Spinal cord (tissue), 10 donors: ENCODE results near the gene RASA2. TPM values are rescaled to one million over a fixed set of nuclear protein-coding genes. Genes with fewer than 3 reads are reported as not detected.

Experiments
- DNase-seq, 6 donors: peaks; one replicate each; pipeline versions ENCODE4 v3.0.0 to v3.0.0-alpha.2; 2013 to 2015; ENCODE audit warnings: low spot score in 6 of 6, low read depth in 4 of 6
- H3K27ac ChIP-seq: one replicate; pipeline ENCODE4 v1.5.1; 2013; ENCODE audit warnings: low read depth, low read length, control low read depth
- H3K27me3 ChIP-seq: one replicate; pipeline ENCODE4 v1.6.1; 2013; ENCODE audit warnings: low read length; ENCODE audit not compliant: control insufficient read depth, insufficient read depth
- H3K36me3 ChIP-seq: one replicate; pipeline ENCODE4 v1.6.1; 2013; ENCODE audit warnings: low read length; ENCODE audit not compliant: control insufficient read depth, insufficient read depth
- H3K4me1 ChIP-seq: one replicate; pipeline ENCODE4 v1.6.1; 2013; ENCODE audit warnings: low read length; ENCODE audit not compliant: control insufficient read depth, insufficient read depth
- H3K4me3 ChIP-seq: one replicate; pipeline ENCODE4 v1.5.1; 2013; ENCODE audit warnings: low read depth, low read length, control low read depth
- H3K9me3 ChIP-seq: one replicate; pipeline ENCODE4 v1.6.1; 2013; ENCODE audit warnings: low read length; ENCODE audit not compliant: control insufficient read depth, insufficient read depth
- WGBS: methylation state at CpG from one replicate; pipeline ENCODE4 v1.1.5; 2013; ENCODE audit warnings: missing lambda C conversion rate; ENCODE audit not compliant: insufficient coverage; 5-methylcytosine and 5-hydroxymethylcytosine counted together
- polyA plus RNA-seq, 2 donors: library from polyadenylated mRNA; unstranded; fragments of 120-200 nt; gene quantifications; one replicate each; pipeline ENCODE4 v1.2.1, GENCODE V29; 2013; ENCODE audit not compliant: insufficient read length in 2 of 2
- total RNA-seq, 2 donors: library from RNA; depleted of rRNA in 1 of 2; stranded (reverse); fragments of 120-200 nt in 1 of 2; fragments of >200 nt in 1 of 2; gene quantifications; one replicate each; pipeline versions ENCODE4 v1.2.3 to v1.2.4, GENCODE V29; 2013 to 2014
- donor health status: healthy.

RASA2 gene
- total and polyA plus RNA-seq, 4 donors: 17.4 to 27.9 (median 19.0) TPM

GRCh38 chr3:141505166-141505565 is 18.3 kb downstream of the RASA2 start:
- Histone ChIP-seq H3K27me3 (no peaks in the 10 kb centered on the region), H3K36me3 (no peaks in the 10 kb centered on the region), H3K4me3 (no peak overlapping the region), H3K4me1 (no peaks in the 10 kb centered on the region), H3K27ac (no peak overlapping the region), H3K9me3 (no peaks in the 10 kb centered on the region)
- DNase-seq: no peak
- WGBS: no CpG with 5 or more reads among the region's 3 CpGs

- no CpG with 5 or more reads among the region's 3 CpGs for WGBS
- no peaks in the 10 kb centered on the region for H3K4me1 ChIP-seq
- no peak overlapping the region for H3K27ac ChIP-seq
Measured at GRCh38 chr3:141506071-141506470, 19.2 kb downstream of the RASA2 start.

GRCh38 chr3:141507392-141508066 is 20.7 kb downstream of the RASA2 start:
- Histone ChIP-seq H3K4me3 (no peak overlapping the region), H3K9me3 (no peaks in the 10 kb centered on the region), H3K36me3 (no peaks in the 10 kb centered on the region), H3K4me1 (no peaks in the 10 kb centered on the region), H3K27ac (no peak overlapping the region), H3K27me3 (no peaks in the 10 kb centered on the region)
- DNase-seq: no peak
- WGBS: no CpG with 5 or more reads among the region's 3 CpGs

More at GRCh38 chr3:141506071-141506470, 19.2 kb downstream of the RASA2 start:
- Histone ChIP-seq H3K4me3 (no peak overlapping the region), H3K9me3 (no peaks in the 10 kb centered on the region), H3K36me3 (no peaks in the 10 kb centered on the region), H3K27me3 (no peaks in the 10 kb centered on the region)
- no peak for DNase-seq

- H3K4me3 ChIP-seq: no peak overlapping the region
- no peak overlapping the region for H3K27ac ChIP-seq
- H3K4me1 ChIP-seq: no peaks in the 10 kb centered on the region
- no peaks in the 10 kb centered on the region for H3K9me3 ChIP-seq
- WGBS: no CpG with 5 or more reads among the region's 3 CpGs
- no peaks in the 10 kb centered on the region for H3K27me3 ChIP-seq
- no peaks in the 10 kb centered on the region for H3K36me3 ChIP-seq
- DNase-seq: no peak
Measured at GRCh38 chr3:141508067-141508436, 21.2 kb downstream of the RASA2 start.

- H3K4me3 ChIP-seq: no peak overlapping the region
Measured at GRCh38 chr3:141511361-141511760, 24.5 kb downstream of the RASA2 start.

GRCh38 chr3:141514382-141514781 is 27.6 kb downstream of the RASA2 start:
- no peaks in the 10 kb centered on the region for H3K9me3 ChIP-seq
- H3K4me3 ChIP-seq: no peak overlapping the region
- no peak for DNase-seq
- no peaks in the 10 kb centered on the region for H3K27me3 ChIP-seq
- no peaks in the 10 kb centered on the region for H3K4me1 ChIP-seq
- H3K27ac ChIP-seq: no peak overlapping the region
- peaks cover 11% of the 10 kb centered on the region for H3K36me3 ChIP-seq

More at GRCh38 chr3:141511361-141511760, 24.5 kb downstream of the RASA2 start:
- DNase-seq: no peak
- no peaks in the 10 kb centered on the region for H3K36me3 ChIP-seq
- no peak overlapping the region for H3K27ac ChIP-seq
- no peaks in the 10 kb centered on the region for H3K4me1 ChIP-seq
- H3K9me3 ChIP-seq: no peaks in the 10 kb centered on the region
- WGBS: 88% methylated on average over 4 of the region's 4 CpGs
- no peaks in the 10 kb centered on the region for H3K27me3 ChIP-seq

- Histone ChIP-seq H3K27me3 (no peaks in the 10 kb centered on the region), H3K36me3 (peaks cover 15% of the 10 kb centered on the region), H3K4me3 (no peak overlapping the region), H3K4me1 (no peaks in the 10 kb centered on the region), H3K9me3 (no peaks in the 10 kb centered on the region), H3K27ac (no peak overlapping the region)
- WGBS: no CpG with 5 or more reads among the region's 3 CpGs
- no peak for DNase-seq
Measured at GRCh38 chr3:141519587-141519986, 32.8 kb downstream of the RASA2 start.

GRCh38 chr3:141521781-141522180 is 35.0 kb downstream of the RASA2 start:
- Histone ChIP-seq H3K27ac (no peak overlapping the region), H3K4me3 (no peak overlapping the region), H3K4me1 (no peaks in the 10 kb centered on the region), H3K36me3 (peaks cover 13% of the 10 kb centered on the region), H3K27me3 (no peaks in the 10 kb centered on the region), H3K9me3 (no peaks in the 10 kb centered on the region)
- no peak for DNase-seq

- no peak for DNase-seq
- WGBS: 100% methylated on average over 2 of the region's 4 CpGs
- H3K27ac ChIP-seq: no peak overlapping the region
- H3K27me3 ChIP-seq: no peaks in the 10 kb centered on the region
- peaks cover 4% of the 10 kb centered on the region for H3K36me3 ChIP-seq
- H3K4me3 ChIP-seq: no peak overlapping the region
- no peaks in the 10 kb centered on the region for H3K4me1 ChIP-seq
- no peaks in the 10 kb centered on the region for H3K9me3 ChIP-seq
Measured at GRCh38 chr3:141523615-141524375, 37.0 kb downstream of the RASA2 start.

GRCh38 chr3:141524988-141525387 is 38.2 kb downstream of the RASA2 start:
- H3K4me1 ChIP-seq: no peaks in the 10 kb centered on the region
- no peaks in the 10 kb centered on the region for H3K27me3 ChIP-seq
- no peak overlapping the region for H3K27ac ChIP-seq
- H3K9me3 ChIP-seq: no peaks in the 10 kb centered on the region
- peaks cover 4% of the 10 kb centered on the region for H3K36me3 ChIP-seq
- no peak for DNase-seq
- WGBS: 67% methylated on average over 1 of the region's 1 CpG
- H3K4me3 ChIP-seq: no peak overlapping the region
